Measurements from ENCODE around the gene KCNN1. TPM values are rescaled to one million over a fixed set of nuclear protein-coding genes. Genes with fewer than 3 reads are reported as not detected.

Gene KCNN1
- total and polyA plus RNA-seq, 2 experiments from 2014 or later: 26.7 to 28.0 TPM

DNA sequence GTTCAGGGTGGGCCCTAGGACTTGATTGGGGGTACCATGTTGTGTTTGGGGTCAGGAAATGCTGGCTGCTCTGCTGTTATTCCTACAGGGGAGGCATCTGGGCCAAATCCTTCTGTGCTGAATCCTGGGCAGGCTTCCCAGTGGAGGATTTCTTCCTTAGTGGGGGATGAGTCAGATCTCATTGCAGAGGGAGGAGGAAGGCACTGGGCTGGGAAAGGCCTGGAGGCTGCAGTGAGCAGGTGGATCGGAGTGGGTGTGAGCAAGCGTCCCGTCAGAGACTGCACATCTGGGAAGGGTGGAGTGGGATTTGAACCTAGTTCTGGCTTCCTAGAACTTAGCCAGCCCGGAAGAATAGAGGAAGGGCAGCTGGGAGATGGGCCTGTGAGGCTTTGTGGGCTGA lies 22.6 kb upstream of the KCNN1 start:
- peak in 1 of 2 donors; percentile 71 for DNase-seq (ENCODE audit: low read depth in 1 of 2, low spot score in 1 of 2)

DNA sequence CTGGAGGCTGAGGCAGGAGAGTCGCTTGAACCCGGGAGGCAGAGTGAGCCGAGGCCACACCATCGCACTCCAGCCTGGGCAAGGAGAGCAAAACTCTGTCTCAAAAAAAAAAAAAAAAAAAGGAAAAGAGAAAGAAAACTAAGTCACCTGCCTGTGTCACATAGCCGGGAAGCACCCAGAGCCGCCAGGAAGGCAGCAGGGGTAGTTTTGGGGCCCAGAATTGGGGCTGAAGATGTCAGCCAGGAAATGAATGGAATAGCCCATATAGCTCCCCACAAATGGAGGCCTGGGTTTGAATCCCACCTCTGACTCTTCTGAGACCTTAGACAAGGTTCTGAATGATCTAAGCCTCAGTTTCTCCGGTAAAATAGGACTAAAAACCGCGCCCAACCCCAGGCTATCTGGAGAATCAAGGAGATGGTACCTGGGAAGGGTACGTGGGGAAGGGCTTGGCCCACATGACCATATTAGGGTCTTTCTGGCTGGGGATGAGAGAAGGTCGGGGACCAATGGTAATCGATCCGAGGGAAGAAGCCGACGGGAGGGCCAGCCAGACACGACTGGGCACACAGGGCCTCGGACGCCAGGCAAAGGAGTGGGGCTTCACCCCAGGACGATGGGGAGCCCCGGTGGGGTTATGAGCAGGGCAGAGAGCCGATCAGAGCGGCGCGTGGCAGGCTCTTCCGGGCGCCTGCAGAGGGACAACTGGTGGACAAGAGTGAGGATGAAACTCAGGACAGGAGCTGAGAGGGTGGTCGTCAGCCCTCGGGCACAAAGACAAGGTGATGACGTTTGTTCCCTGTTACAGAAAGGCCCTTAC lies 19.7 kb upstream of the KCNN1 start:
- Histone ChIP-seq H3K27me3 (peaks cover 7% of the 10 kb centered on the region), H3K27ac (peak overlapping the region; percentile 6), H3K4me3 (peak overlapping the region; percentile 19), H3K4me1 (ENCODE audit: low read depth) (peaks cover 4% of the 10 kb centered on the region), H3K36me3 (no peaks in the 10 kb centered on the region), H3K9me3 (ENCODE audit: low read depth) (no peaks in the 10 kb centered on the region)
- DNase-seq (ENCODE audit: low read depth in 1 of 2, low spot score in 1 of 2): no peak
- TF ChIP-seq, protein P1, sequence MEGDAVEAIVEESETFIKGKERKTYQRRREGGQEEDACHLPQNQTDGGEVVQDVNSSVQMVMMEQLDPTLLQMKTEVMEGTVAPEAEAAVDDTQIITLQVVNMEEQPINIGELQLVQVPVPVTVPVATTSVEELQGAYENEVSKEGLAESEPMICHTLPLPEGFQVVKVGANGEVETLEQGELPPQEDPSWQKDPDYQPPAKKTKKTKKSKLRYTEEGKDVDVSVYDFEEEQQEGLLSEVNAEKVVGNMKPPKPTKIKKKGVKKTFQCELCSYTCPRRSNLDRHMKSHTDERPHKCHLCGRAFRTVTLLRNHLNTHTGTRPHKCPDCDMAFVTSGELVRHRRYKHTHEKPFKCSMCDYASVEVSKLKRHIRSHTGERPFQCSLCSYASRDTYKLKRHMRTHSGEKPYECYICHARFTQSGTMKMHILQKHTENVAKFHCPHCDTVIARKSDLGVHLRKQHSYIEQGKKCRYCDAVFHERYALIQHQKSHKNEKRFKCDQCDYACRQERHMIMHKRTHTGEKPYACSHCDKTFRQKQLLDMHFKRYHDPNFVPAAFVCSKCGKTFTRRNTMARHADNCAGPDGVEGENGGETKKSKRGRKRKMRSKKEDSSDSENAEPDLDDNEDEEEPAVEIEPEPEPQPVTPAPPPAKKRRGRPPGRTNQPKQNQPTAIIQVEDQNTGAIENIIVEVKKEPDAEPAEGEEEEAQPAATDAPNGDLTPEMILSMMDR (IDR thresholded peaks at IDR 0.05; ENCODE audit: low read depth, low read length): no peak

More for the DNA sequence above, 22.6 kb upstream of the KCNN1 start:
- TF ChIP-seq, protein P1 (IDR thresholded peaks at IDR 0.05; ENCODE audit: low read depth, low read length): no peak
- peaks cover 6% of the 10 kb centered on the region for H3K27me3 ChIP-seq
- H3K4me1 ChIP-seq (ENCODE audit: low read depth): no peaks in the 10 kb centered on the region
- no peaks in the 10 kb centered on the region for H3K36me3 ChIP-seq
- no peaks in the 10 kb centered on the region for H3K9me3 ChIP-seq (ENCODE audit: low read depth)
- H3K27ac ChIP-seq: no peak overlapping the region
- no peak overlapping the region for H3K4me3 ChIP-seq

DNA sequence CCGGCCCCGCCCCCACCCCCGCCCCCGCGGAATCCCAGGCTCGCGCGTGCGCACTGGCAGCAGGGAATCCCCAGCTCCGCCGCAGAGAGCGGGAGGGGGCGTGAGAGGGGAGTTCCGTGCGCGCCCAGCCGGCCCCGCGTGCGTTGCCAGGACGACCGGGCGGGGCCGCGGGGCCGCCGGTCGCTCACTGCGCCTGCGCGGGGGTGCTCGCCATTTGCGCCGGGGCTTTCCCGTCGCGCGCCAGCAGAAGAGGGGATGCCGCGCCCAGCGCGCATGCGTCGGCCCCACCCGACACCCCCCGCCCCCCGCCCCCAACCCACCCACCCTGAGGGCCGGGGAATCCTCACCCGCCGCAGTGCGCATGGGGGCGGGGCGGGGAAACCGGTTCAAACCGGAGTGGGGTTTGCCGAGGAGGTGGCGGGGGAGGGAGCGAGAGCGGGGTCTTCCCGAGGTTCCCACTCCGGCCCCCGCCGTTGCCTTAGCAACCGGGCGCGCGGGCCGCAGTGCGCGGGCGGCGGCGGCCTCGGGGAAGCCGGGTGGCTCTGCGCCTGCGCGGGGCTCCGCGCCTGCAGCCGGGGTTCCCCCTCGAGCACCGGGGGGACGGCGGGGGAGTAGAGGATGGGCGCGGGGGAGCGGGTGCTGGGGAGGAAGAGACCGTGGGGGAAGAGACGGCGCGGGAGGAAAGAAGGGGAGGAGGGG lies 18.9 kb upstream of the KCNN1 start:
- TF ChIP-seq, protein P1 (IDR thresholded peaks at IDR 0.05; ENCODE audit: low read depth, low read length): no peak
- H3K9me3 ChIP-seq (ENCODE audit: low read depth): no peaks in the 10 kb centered on the region
- peaks cover 9% of the 10 kb centered on the region for H3K4me1 ChIP-seq (ENCODE audit: low read depth)
- H3K36me3 ChIP-seq: no peaks in the 10 kb centered on the region
- peak overlapping the region; percentile 47 for H3K4me3 ChIP-seq
- peak; percentile 95 to 99 for DNase-seq (ENCODE audit: low read depth in 1 of 2, low spot score in 1 of 2)
- H3K27me3 ChIP-seq: peaks cover 14% of the 10 kb centered on the region
- H3K27ac ChIP-seq: no peak overlapping the region

DNA sequence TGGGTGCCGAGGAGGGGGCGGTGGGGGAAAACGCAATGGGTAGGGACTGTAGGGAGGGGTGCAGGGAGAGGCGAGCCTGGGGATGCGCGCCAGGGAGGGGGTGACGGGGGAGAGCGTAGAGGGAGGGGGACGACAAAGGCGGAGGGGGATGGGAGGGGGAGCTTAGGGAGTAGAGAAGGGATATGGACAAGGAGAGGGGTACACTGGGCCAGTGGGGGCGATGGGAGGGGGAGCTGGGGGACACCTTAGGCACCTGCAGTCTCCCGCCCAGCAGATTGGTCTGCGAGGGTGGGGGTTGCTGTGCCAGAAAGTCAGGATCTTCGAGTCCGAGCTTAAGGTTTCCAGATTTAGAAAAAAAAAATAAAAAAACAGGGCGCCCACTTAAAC lies 18.4 kb upstream of the KCNN1 start:
- Histone ChIP-seq H3K9me3 (ENCODE audit: low read depth) (no peaks in the 10 kb centered on the region), H3K4me3 (peak overlapping the region; percentile 47), H3K36me3 (no peaks in the 10 kb centered on the region), H3K27ac (no peak overlapping the region), H3K27me3 (peaks cover 20% of the 10 kb centered on the region), H3K4me1 (ENCODE audit: low read depth) (peaks cover 10% of the 10 kb centered on the region)
- TF ChIP-seq, protein P1 (IDR thresholded peaks at IDR 0.05; ENCODE audit: low read depth, low read length): no peak
- DNase-seq (ENCODE audit: low read depth in 1 of 2, low spot score in 1 of 2): no peak

DNA sequence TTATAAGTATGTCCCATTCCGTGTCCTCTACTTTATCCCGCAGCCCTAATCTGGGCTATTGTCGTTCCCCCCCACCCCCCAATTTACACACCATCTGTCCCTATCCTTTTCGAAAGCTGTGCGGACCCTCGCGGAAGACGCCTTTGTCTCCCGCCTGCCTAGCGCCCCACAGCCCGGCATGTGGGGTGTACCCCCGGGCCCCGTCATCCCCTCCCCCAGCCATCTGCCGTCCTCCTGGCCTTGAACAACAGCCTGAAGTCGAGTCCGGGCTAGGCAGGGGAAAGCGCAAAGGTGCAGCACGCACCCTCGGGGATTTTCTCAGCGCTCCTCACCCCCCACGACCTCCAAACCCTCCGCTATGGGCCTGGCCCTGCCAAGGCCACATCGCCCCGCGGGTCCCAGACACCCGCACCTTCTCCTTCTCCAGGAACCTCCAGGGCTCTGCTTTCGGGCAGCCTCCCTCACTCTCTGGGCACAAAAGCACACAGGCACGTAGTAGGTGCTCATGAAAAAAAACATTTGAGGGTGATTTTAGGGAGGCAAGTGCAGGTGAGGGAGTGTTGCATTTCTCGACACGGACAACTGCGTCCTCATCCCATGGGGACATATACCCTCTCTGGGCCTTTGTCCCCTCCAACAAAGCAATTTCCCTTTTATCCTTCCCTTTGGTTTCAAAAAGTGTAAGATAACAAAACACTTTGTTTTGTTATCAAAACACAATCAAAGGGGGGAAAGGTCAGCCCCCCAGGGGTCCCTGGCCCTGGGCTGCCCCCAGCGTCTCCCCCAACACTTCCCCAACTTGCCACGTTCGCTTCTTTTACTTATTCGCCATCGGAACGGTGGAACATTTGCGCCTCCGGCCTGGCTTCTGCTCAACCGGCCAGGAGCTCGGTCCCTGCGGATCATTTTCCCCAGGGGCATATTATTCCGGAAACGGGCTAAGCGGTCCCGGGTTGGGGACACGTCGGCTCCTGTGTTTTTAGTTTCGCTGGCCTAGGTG lies 17.7 kb upstream of the KCNN1 start:
- H3K27ac ChIP-seq: no peak overlapping the region
- peaks cover 17% of the 10 kb centered on the region for H3K4me1 ChIP-seq (ENCODE audit: low read depth)
- no peak for DNase-seq (ENCODE audit: low read depth in 1 of 2, low spot score in 1 of 2)

More for the DNA sequence above, 17.7 kb upstream of the KCNN1 start:
- H3K9me3 ChIP-seq (ENCODE audit: low read depth): no peaks in the 10 kb centered on the region
- no peaks in the 10 kb centered on the region for H3K36me3 ChIP-seq
- H3K4me3 ChIP-seq: peak overlapping the region; percentile 47
- TF ChIP-seq, protein P1 (IDR thresholded peaks at IDR 0.05; ENCODE audit: low read depth, low read length): no peak
- H3K27me3 ChIP-seq: peaks cover 20% of the 10 kb centered on the region
